ENCODE results near the gene LARP7.
"Not testable (repeated sequence)": the region's sequence is repeated elsewhere in the genome, so short reads cannot be mapped to it uniquely, and the experiment has no call there.

Gene LARP7

GRCh38 chr4:112700679-112701078, 63.7 kb downstream of the LARP7 start:
- H3K27ac ChIP-seq (ENCODE audit: low read depth, low read length) = no peak overlapping the region
- H3K36me3 ChIP-seq (ENCODE audit: insufficient read depth, low read length) = no peaks in the 10 kb centered on the region
- no peak overlapping the region for H3K4me3 ChIP-seq (ENCODE audit: low read length)
- no peaks in the 10 kb centered on the region for H3K9me3 ChIP-seq (ENCODE audit: insufficient read depth, low read depth, low read length)
- no peak overlapping the region for H3K9ac ChIP-seq (ENCODE audit: low read depth, low read length)
- WGBS = 100% methylated on average over 3 of the region's 3 CpGs
- no peaks in the 10 kb centered on the region for H3K27me3 ChIP-seq (ENCODE audit: insufficient read depth, low read length)
- H3K4me1 ChIP-seq (ENCODE audit: insufficient read depth, low read length) = peaks cover 21% of the 10 kb centered on the region

- peaks cover 27% of the 10 kb centered on the region for H3K4me1 ChIP-seq (ENCODE audit: insufficient read depth, low read length)
- WGBS = 90% methylated on average over 1 of the region's 1 CpG
- H3K9me3 ChIP-seq (ENCODE audit: insufficient read depth, low read depth, low read length) = no peaks in the 10 kb centered on the region
- no peaks in the 10 kb centered on the region for H3K36me3 ChIP-seq (ENCODE audit: insufficient read depth, low read length)
- no peak overlapping the region for H3K4me3 ChIP-seq (ENCODE audit: low read length)
- no peaks in the 10 kb centered on the region for H3K27me3 ChIP-seq (ENCODE audit: insufficient read depth, low read length)
- no peak overlapping the region for H3K27ac ChIP-seq (ENCODE audit: low read depth, low read length)
- no peak overlapping the region for H3K9ac ChIP-seq (ENCODE audit: low read depth, low read length)
Observed at GRCh38 chr4:112702892-112703291, 65.9 kb downstream of the LARP7 start.

GRCh38 chr4:112704322-112704721, 67.4 kb downstream of the LARP7 start:
- Histone ChIP-seq H3K27me3 (ENCODE audit: insufficient read depth, low read length) (no peaks in the 10 kb centered on the region), H3K36me3 (ENCODE audit: insufficient read depth, low read length) (no peaks in the 10 kb centered on the region), H3K27ac (ENCODE audit: low read depth, low read length) (peak overlapping the region; percentile 93), H3K4me1 (ENCODE audit: insufficient read depth, low read length) (peaks cover 37% of the 10 kb centered on the region), H3K4me3 (ENCODE audit: low read length) (peak overlapping the region; percentile 80), H3K9me3 (ENCODE audit: insufficient read depth, low read depth, low read length) (no peaks in the 10 kb centered on the region), H3K9ac (ENCODE audit: low read depth, low read length) (peak overlapping the region; percentile 90)
- WGBS = 46% methylated on average over 7 of the region's 7 CpGs

GRCh38 chr4:112704991-112705845, 68.3 kb downstream of the LARP7 start:
- Histone ChIP-seq H3K9me3 (ENCODE audit: insufficient read depth, low read depth, low read length) (no peaks in the 10 kb centered on the region), H3K9ac (ENCODE audit: low read depth, low read length) (peak overlapping the region; percentile 90), H3K27ac (ENCODE audit: low read depth, low read length) (peak overlapping the region; percentile 93), H3K4me3 (ENCODE audit: low read length) (peak overlapping the region; percentile 80), H3K36me3 (ENCODE audit: insufficient read depth, low read length) (no peaks in the 10 kb centered on the region), H3K27me3 (ENCODE audit: insufficient read depth, low read length) (no peaks in the 10 kb centered on the region), H3K4me1 (ENCODE audit: insufficient read depth, low read length) (peaks cover 37% of the 10 kb centered on the region)
- WGBS = under 1% methylated on average over 34 of the region's 43 CpGs

- not testable (repeated sequence) for H3K36me3 ChIP-seq (ENCODE audit: insufficient read depth, low read length); H3K9me3 ChIP-seq (ENCODE audit: insufficient read depth, low read depth, low read length); H3K27me3 ChIP-seq (ENCODE audit: insufficient read depth, low read length)
- Histone ChIP-seq H3K4me3 (ENCODE audit: low read length) (peak overlapping the region; percentile 80), H3K27ac (ENCODE audit: low read depth, low read length) (peak overlapping the region; percentile 93), H3K9ac (ENCODE audit: low read depth, low read length) (peak overlapping the region; percentile 90), H3K4me1 (ENCODE audit: insufficient read depth, low read length) (peaks cover 37% of the 10 kb centered on the region)
- under 1% methylated on average over 34 of the region's 74 CpGs for WGBS
Observed at GRCh38 chr4:112705891-112706839, 69.2 kb downstream of the LARP7 start.

GRCh38 chr4:112706840-112707207, 69.9 kb downstream of the LARP7 start:
- H3K9ac ChIP-seq (ENCODE audit: low read depth, low read length) = peak overlapping the region; percentile 77; the same call in 1 of the 2 replicates
- WGBS = 4% methylated on average over 4 of the region's 4 CpGs
- peak overlapping the region; percentile 70 for H3K4me3 ChIP-seq (ENCODE audit: low read length)
- H3K4me1 ChIP-seq (ENCODE audit: insufficient read depth, low read length) = peaks cover 37% of the 10 kb centered on the region
- peak overlapping the region; percentile 90 for H3K27ac ChIP-seq (ENCODE audit: low read depth, low read length)
- H3K27me3 ChIP-seq (ENCODE audit: insufficient read depth, low read length) = no peaks in the 10 kb centered on the region
- H3K9me3 ChIP-seq (ENCODE audit: insufficient read depth, low read depth, low read length) = no peaks in the 10 kb centered on the region
- no peaks in the 10 kb centered on the region for H3K36me3 ChIP-seq (ENCODE audit: insufficient read depth, low read length)
